ENCODE results near the gene MGRN1.
A peak's percentile ranks its signal among the peaks of the same experiment; 100 is the strongest.

MGRN1 gene

GRCh38 chr16:4624827-4625559 lies 367 bp downstream of the MGRN1 start:
- DNase-seq (ENCODE audit: low read depth), result no peak

DNA sequence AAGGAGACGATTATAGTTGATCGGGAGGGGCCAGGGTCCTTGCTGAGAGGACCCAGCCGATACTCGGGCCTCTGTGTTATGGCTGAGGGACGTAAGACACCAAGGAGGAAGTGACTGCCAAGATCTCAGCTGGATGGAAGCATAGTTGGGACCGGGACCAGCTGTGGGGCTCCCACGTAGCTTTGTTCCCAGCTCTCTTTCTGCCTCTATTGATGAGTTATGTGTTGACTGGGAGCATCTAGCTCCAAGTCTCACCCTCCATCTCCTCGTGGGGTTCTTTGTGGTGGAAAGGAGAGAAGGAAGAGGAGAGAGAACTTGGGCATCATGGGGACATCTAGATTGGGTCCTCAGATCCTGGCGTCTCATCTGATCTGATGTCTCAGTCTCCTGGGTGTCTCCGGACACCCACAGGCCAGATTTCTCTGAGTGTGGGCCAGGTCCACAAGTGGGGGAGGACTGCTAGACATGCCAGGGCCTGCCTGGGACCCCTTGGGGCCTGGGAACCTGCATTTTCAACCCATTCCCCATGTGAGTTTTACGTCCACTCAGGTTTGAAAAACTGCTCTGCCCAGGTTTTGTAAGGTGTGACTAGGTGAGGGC lies 1.0 kb downstream of the MGRN1 start:
- DNase-seq (ENCODE audit: low read depth), result no peak

DNA sequence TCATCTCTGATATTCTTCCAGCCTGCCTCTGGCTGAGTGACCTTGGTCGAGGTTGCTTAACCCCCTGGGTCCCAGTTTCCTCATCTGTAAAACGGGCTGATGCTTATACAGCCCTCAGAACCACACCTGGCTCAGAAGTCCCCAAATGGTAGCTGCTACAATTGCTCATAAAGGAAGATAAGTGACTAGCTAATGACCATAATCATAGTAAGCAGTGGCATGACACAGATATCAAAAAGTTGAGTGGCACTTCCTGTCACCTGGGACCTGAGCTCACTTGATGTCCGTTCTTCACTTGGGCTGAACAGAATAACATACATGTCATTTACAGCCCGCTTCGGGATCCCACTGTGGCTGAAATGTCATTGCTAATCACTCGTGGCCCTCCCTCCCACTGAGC lies 1.8 kb downstream of the MGRN1 start:
- DNase-seq (ENCODE audit: low read depth), result no peak

DNA sequence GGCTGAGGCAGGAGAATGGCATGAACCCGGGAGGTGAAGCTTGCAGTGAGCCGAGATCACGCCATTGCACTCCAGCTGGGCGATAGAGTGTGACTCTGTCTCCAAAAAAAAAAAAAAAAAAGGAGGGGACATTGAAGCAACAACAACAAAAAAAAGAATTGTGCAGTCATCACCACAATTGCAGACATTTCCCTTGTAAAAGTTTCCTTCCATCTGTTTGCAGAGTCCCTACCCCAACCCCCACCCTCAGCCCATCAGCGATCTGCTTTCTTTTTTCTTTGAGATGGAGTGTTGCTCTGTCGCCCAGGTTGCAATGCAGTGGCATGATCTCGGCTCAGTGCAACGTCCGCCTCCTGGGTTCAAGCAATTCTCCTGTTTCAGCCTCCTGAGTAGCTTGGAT lies 3.7 kb downstream of the MGRN1 start:
- DNase-seq (ENCODE audit: low read depth), result no peak

DNA sequence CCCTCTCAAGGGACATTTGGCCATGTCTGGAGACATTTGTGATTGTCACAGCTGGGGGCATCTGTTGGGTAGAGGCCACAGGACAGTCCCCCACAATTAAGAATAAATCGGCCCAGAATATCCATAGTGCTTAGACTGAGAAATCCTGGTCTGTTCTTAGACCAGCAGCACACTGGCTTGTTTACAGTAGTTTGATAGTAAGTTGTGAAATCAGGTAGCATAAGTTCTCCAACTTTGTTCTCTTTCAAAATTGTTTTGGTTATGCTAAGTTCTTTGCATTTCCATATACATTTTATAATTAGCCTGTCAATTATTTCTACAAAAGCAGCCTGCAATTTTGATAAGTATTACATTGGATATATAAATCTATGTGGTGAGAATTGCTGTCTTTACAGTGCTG lies 6.8 kb downstream of the MGRN1 start:
- DNase-seq (ENCODE audit: low read depth), result no peak

DNA sequence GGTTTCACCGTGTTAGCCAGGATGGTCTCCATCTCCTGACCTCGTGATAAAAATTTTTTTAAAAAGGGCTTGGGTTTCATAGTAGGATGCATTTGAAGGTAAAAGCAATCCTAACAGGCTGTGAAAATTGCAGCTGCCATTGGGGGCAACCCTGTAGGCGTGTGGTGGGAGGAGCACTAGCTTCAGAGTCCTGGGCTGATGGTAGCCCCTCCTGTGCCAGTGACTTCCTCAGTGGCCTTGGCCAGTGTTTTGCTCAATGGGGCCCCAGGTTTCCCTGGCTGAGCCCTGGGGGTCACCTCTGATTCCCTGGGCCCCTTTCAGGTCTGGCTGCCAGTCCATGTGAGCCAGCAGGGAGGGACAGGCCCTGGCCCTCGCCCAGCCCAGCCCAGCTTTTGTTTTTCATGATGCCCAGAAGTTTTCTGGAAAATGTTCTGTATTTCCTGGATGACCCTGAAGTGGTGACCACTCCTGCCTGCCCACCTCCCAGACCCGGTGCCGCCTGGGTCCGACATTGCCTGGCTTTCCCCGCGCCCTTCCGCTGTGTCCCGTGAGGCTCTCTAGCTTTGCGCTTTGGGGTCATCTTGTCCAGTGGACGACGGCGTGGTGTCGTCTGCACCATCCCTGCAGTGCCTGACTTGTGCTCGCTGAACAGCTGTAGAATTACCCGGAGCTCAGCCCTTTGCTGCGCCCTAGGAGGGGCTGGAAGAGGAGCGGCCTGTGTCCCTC lies 9.4 kb downstream of the MGRN1 start:
- no peak for DNase-seq (ENCODE audit: low read depth)

DNA sequence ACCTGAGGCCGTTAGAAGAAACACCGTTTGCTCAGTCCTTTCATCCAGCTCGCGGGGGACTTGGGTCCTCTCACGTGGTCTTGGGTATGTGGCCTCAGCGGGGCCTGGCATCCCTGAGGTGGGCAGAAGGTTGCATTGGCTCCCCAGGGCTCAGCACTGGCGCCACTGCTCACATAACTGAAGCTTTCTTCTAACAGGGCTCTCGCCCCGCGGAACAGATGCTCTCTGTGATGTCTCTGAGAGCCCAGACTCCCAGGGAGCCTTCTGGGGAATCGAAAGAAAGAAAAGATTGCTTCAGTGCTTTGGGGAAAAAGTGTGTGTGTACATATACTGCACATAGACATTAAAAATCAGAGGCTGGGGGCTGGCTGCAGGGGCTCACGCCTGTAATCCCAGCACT lies 10.1 kb downstream of the MGRN1 start:
- no peak for DNase-seq (ENCODE audit: low read depth)

DNA sequence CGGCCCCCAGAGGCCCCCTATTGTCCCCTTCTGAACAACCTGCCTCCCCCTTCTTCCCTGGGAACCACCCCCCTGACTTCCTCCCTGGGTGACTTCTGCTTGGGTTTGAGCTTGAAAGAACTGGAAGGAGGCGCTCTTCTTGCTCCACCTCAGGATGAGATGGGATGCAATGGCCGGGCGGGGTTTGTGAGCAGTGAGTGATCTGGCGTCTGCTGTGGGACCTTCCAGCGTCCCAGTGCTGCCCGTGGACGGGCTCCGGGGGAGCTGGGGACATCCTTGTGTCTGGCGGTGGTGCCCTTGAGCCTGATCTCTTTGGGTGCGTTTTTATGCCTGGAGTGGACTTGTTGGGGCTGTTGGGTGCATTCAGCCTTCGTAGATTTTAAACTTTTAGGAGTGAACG lies 11.6 kb downstream of the MGRN1 start:
- DNase-seq (ENCODE audit: low read depth), result no peak

- no peak for DNase-seq (ENCODE audit: low read depth)
Observed at GRCh38 chr16:4637501-4638166, 13.0 kb downstream of the MGRN1 start.

- DNase-seq (ENCODE audit: low read depth), result no peak
Observed at GRCh38 chr16:4639899-4640509, 15.4 kb downstream of the MGRN1 start.

- no peak for DNase-seq (ENCODE audit: low read depth)
Observed at GRCh38 chr16:4640572-4641305, 16.1 kb downstream of the MGRN1 start.

GRCh38 chr16:4641306-4641687 lies 16.7 kb downstream of the MGRN1 start:
- no peak for DNase-seq (ENCODE audit: low read depth)

GRCh38 chr16:4641895-4642294 lies 17.3 kb downstream of the MGRN1 start:
- no peak for DNase-seq (ENCODE audit: low read depth)

DNA sequence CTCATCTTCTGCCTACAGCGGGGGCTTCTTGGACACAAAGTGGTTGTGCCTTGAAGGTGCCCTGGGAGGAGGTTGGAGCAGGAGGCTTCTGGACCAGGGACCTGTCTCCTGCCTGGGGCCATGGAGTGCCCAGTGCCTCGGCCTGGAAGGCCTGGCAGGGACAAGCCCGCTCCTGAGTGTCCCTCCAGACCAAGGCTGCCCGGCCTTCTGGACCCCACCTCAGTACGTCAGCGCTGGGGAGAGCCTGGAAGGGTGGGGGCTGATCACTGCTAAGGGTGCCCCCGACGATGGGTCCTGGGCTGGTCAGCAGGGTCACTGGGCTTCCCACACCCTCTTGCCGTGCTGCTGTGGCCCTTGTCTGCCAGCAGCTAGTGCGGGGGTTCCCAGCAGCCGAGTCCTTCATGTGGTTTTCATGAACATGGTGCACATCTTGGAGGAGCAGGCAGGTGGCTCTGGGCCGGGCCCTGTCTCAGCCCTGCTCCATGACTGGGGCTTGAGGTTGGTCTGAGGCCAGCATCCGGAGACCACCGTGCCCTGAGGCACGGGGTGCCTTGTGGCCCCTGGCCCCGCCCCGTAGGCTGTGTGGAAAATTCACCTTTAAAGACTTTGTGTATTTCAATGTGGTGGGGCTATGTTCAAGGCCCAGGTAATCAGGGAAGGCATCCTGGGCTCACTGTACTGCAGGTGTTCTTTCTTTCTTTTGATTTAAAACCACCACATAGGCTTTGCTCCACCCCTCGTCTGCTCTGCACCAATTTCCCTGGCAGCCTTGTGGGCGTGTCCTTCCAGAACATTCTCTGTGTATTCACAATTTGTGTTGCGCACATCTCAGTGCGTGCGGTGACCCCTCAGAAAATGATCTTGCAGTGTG lies 22.4 kb downstream of the MGRN1 start:
- DNase-seq (ENCODE audit: low read depth), result no peak

DNA sequence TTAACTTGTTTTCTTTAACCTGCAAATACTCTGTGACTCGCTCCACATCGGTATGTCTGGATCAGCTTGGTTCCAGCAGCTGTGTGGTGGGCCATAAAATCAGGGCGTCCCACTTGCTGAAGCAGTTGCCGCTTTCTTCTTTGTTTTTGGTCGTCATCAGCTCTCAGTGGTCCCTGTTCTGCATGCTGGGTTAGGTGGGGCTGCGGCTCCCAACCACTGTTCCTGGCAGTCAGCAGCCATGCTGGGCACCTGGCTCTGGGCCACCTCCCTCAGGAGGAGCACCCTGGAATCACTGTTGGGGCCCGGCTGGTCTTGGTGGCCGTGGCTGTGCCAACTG lies 23.0 kb downstream of the MGRN1 start:
- no peak for DNase-seq (ENCODE audit: low read depth)

- no peak for DNase-seq (ENCODE audit: low read depth)
Observed at GRCh38 chr16:4648917-4649316, 24.3 kb downstream of the MGRN1 start.

DNA sequence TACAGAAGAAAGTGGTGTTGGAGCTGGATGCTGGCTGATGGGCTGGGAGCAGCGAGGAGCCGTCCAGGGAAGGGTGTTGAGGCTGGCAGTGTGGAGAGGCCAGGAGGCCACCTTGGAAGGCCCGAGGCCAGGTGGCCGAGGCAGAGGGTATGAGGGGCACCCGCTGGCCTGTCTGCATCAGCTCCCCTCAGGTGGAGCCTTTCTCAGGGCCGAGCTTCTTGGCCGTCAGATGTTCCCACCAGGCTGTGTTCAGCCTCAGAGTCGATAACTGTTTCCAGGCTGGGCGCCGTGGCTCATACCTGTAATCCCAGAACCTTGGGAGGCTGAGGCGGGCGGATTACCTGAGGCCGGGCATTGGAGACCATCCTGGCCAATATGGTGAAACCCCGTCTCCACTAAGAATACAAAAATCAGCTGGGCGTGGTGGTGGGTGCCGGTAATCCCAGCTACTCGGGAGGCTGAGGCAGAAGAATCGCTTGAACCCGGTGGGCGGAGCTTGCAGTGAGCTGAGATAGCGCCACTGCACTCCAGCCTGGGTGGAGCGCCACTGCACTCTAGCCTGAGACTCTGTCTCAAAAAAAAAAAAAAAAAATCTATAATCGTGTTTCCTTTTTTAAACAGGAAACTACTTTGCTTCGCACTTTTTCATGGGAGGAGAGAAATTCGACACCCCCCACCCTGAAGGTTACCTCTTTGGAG lies 25.3 kb downstream of the MGRN1 start:
- DNase-seq (ENCODE audit: low read depth), result no peak

DNA sequence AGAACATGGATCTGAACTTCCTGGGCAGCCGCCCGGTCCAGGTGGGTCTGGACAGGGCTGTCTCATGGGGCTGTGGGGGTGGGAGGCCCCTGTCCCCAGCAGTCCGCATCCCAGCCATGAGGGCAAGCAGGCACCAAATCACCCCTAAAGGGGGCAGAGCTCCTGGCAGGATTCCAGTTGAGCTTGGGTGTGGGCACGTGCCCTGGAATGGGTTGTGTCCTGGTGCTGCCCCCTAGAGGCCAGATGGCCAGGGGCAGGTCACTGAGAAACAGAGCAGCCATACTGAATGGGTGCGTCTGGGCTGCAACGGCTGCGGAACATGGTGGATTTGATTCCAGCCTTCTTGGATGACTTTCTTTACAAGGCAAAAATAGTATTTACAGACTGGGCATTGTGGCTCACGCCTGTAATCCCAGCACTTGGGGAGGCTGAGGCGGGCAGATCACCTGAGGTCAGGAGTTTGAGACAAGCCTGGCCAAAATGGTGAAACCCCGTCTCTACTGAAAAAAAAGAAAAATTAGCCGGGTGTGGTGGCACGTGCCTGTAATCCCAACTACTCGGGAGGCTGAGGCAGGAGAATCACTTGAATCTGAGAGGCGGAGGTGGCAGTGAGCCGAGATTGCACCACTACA lies 25.9 kb downstream of the MGRN1 start:
- DNase-seq (ENCODE audit: low read depth), result peak; percentile 16

GRCh38 chr16:4651827-4652226 lies 27.2 kb downstream of the MGRN1 start:
- DNase-seq (ENCODE audit: low read depth), result no peak

DNA sequence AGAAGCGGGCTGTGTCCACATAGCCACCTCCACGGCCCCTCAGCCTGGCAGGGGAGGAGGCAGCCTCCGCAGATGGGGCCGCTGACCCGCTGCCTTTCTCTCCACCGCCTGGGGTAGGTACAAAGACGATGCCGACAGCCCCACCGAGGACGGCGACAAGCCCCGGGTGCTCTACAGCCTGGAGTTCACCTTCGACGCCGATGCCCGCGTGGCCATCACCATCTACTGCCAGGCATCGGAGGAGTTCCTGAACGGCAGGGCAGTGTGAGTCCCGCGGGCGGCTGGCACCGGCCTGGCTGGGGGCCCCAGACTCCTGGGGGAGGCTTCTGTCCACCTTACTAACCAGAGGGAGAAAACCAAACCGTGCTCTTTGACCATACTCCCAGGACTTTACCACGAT lies 27.9 kb downstream of the MGRN1 start:
- DNase-seq (ENCODE audit: low read depth), result no peak

All from GM04504 (cell line).